Trophoblast cell (in vitro differentiated cells and primary cell): ENCODE results near the gene PARD3B.

Source experiments
- DNase-seq, 2 donors: peaks; one replicate each; pipeline ENCODE4 v3.0.0-alpha.2; 2016
- H2AFZ ChIP-seq: 2 replicates; pipeline ENCODE4 v1.6.1; 2013; ENCODE audit warnings: low read length, moderate library complexity, mild to moderate bottlenecking; ENCODE audit not compliant: insufficient read depth, poor library complexity
- H2AK5ac ChIP-seq: 2 replicates; pipeline ENCODE4 v1.6.1; 2013; ENCODE audit warnings: mild to moderate bottlenecking, low read length
- H2BK120ac ChIP-seq: 2 replicates; pipeline ENCODE4 v1.6.1; 2013; ENCODE audit warnings: low read length, mild to moderate bottlenecking, moderate library complexity; ENCODE audit not compliant: insufficient read depth, poor library complexity
- H2BK12ac ChIP-seq: 2 replicates; pipeline ENCODE4 v1.6.1; 2013; ENCODE audit warnings: mild to moderate bottlenecking, low read length, moderate library complexity
- H2BK5ac ChIP-seq: 2 replicates; pipeline ENCODE4 v1.6.1; 2013; ENCODE audit warnings: low read length, low read depth, moderate library complexity, mild to moderate bottlenecking; ENCODE audit not compliant: poor library complexity
- H3K14ac ChIP-seq: 2 replicates; pipeline ENCODE4 v1.6.1; 2013; ENCODE audit warnings: mild to moderate bottlenecking, low read length
- H3K18ac ChIP-seq: 2 replicates; pipeline ENCODE4 v1.6.1; 2013; ENCODE audit warnings: mild to moderate bottlenecking, low read length
- H3K23ac ChIP-seq: 2 replicates; pipeline ENCODE4 v1.6.1; 2013; ENCODE audit warnings: low read length
- H3K27ac ChIP-seq: 2 replicates; pipeline ENCODE4 v1.5.1; 2013; ENCODE audit warnings: low read depth, mild to moderate bottlenecking, inconsistent platforms, low read length, moderate library complexity
- H3K27me3 ChIP-seq: 2 replicates; pipeline ENCODE4 v1.6.1; 2013; ENCODE audit warnings: inconsistent platforms, mild to moderate bottlenecking, low read length, moderate library complexity; ENCODE audit not compliant: insufficient read depth
- H3K36me3 ChIP-seq, 2 experiments: 1 replicate in 1 of 2; 2 replicates in 1 of 2; pipeline ENCODE4 v1.6.1; 2013; ENCODE audit warnings: low read length in 2 of 2, mild to moderate bottlenecking in 2 of 2, moderate library complexity in 1 of 2; ENCODE audit not compliant: insufficient read depth in 2 of 2, control insufficient read depth in 1 of 2
- H3K4ac ChIP-seq: 2 replicates; pipeline ENCODE4 v1.6.1; 2013; ENCODE audit warnings: low read depth, mild to moderate bottlenecking, low read length, moderate library complexity
- H3K4me1 ChIP-seq, 2 experiments: 1 replicate in 1 of 2; 2 replicates in 1 of 2; pipeline ENCODE4 v1.6.1; 2013; ENCODE audit warnings: low read length in 2 of 2, mild to moderate bottlenecking in 2 of 2, moderate library complexity in 1 of 2; ENCODE audit not compliant: insufficient read depth in 2 of 2, control insufficient read depth in 1 of 2
- H3K4me2 ChIP-seq: 2 replicates; pipeline ENCODE4 v1.6.1; 2013; ENCODE audit warnings: inconsistent platforms, mild to moderate bottlenecking, low read length, moderate library complexity
- H3K4me3 ChIP-seq: 2 replicates; pipeline ENCODE4 v1.5.1; 2013; ENCODE audit warnings: mild to moderate bottlenecking, low read depth, low read length, inconsistent platforms
- H3K79me1 ChIP-seq: one replicate; pipeline ENCODE4 v1.6.1; 2013; ENCODE audit warnings: low read length
- H3K79me2 ChIP-seq: 2 replicates; pipeline ENCODE4 v1.6.1; 2013; ENCODE audit warnings: low read length, mild to moderate bottlenecking; ENCODE audit not compliant: control insufficient read depth, insufficient read depth, poor library complexity
- H3K9ac ChIP-seq: 2 replicates; pipeline ENCODE4 v1.6.1; 2013; ENCODE audit warnings: mild to moderate bottlenecking, low read length
- H3K9me3 ChIP-seq: 2 replicates; pipeline ENCODE4 v1.6.1; 2013; ENCODE audit warnings: low read depth, mild to moderate bottlenecking, control low read depth, inconsistent platforms, low read length; ENCODE audit not compliant: insufficient read depth
- H4K12ac ChIP-seq: 2 replicates; pipeline ENCODE4 v1.6.1; 2013; ENCODE audit warnings: low read depth, mild to moderate bottlenecking, low read length, moderate library complexity
- H4K8ac ChIP-seq: 2 replicates; pipeline ENCODE4 v1.6.1; 2013; ENCODE audit warnings: low read depth, mild to moderate bottlenecking, low read length, moderate library complexity
- H4K91ac ChIP-seq: one replicate; pipeline ENCODE4 v1.6.1; 2013; ENCODE audit warnings: low read depth, mild to moderate bottlenecking, low read length, moderate library complexity
- WGBS: extraction: QIAGEN DNeasy Blood & Tissue Kit; methylation state at CpG from one replicate; pipeline ENCODE4 v1.1.7; 2013; ENCODE audit warnings: missing lambda C conversion rate; ENCODE audit not compliant: insufficient read length, insufficient coverage; ENCODE audit errors: extremely low coverage; 5-methylcytosine and 5-hydroxymethylcytosine counted together

The PARD3B gene

DNA sequence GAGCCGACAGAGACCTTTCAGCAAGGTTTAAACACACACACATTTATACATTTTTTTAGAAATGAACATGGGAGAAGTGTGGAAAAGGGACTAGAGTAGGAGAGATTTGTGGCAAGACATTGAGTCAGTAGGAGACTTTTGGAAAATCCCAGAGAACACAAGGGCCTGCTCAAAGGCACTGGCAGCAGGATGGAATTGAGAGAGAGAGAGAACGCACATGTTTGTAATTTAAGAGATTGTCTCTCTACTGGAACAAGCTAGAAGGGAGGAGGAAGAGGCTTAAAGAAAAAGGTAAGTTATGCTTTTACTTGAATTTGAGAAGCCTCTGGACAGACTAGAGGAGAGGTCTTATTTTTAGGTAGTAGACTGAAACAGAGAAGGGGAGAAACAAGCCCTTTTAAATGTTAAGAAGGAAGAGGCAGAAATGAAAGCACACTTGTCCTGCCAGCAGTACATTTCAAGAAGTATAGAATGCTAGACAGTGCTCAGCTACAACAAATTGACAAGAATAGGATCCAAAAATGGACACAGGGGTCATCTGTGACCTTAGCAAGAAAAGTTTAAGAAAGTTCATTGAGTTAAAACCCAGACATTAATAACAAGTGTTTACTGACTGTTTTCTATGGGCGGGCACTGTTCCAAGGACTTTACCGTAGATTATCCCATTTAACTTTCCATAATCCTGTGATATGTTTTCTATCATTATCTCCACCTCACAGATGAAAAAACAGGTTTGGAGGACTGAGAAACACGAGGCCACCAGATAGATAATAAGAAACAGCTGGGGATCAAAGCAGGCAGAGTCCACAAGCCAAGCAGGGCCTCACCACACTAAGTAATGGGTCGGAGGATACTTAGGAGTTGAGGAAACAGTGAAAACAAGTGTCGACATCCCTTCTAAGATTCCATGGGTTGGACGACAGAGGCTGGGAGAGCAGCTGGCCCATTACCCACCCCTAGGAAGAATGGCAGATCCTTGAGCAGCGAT, 830.5 kb downstream of the PARD3B start:
- H3K9me3 ChIP-seq = no peaks in the 10 kb centered on the region
- no peak overlapping the region for H4K91ac ChIP-seq
- no peak overlapping the region for H3K14ac ChIP-seq
- no peak overlapping the region for H3K27ac ChIP-seq
- no peaks in the 10 kb centered on the region for H3K27me3 ChIP-seq
- DNase-seq = no peak
- H2AK5ac ChIP-seq = no peak overlapping the region
- H3K4ac ChIP-seq = no peak overlapping the region
- H3K18ac ChIP-seq = no peak overlapping the region
- H4K12ac ChIP-seq = no peak overlapping the region
- WGBS = no CpG with 5 or more reads among the region's 9 CpGs
- H3K4me1 ChIP-seq = no peaks in the 10 kb centered on the region
- H3K4me2 ChIP-seq = no peak overlapping the region
- H4K8ac ChIP-seq = no peak overlapping the region
- H2BK5ac ChIP-seq = no peak overlapping the region
- no peaks in the 10 kb centered on the region for H3K79me1 ChIP-seq
- no peak overlapping the region for H2BK120ac ChIP-seq
- H3K23ac ChIP-seq = no peak overlapping the region
- H3K79me2 ChIP-seq = no peaks in the 10 kb centered on the region
- H2AFZ ChIP-seq = no peak overlapping the region
- no peak overlapping the region for H3K4me3 ChIP-seq
- H2BK12ac ChIP-seq = no peak overlapping the region
- no peak overlapping the region for H3K9ac ChIP-seq
- no peaks in the 10 kb centered on the region for H3K36me3 ChIP-seq

DNA sequence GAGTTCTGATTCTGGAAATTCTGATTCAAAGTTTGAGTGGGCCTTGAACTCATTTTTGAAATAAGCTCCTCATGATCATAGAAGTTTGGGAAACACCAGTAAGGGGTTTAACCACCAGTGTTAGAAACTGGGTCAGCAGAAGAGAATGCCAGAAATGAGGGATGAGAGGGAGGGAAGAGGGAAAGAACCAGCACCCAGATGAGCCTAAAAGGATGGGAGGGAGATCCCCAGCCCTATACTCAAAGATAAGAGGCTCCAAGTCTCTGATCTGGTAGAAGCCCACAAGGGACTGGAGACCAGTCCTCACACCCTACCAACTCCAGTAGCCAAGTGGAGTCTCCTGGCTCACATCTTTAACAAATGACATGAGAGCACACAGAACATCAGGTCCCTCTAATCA, 832.0 kb downstream of the PARD3B start:
- Histone ChIP-seq H3K23ac (no peak overlapping the region), H2AFZ (no peak overlapping the region), H3K9me3 (no peaks in the 10 kb centered on the region), H4K12ac (no peak overlapping the region), H3K36me3 (no peaks in the 10 kb centered on the region), H3K27me3 (no peaks in the 10 kb centered on the region), H3K79me2 (no peaks in the 10 kb centered on the region), H3K27ac (no peak overlapping the region), H3K79me1 (no peaks in the 10 kb centered on the region), H2BK12ac (no peak overlapping the region), H3K9ac (no peak overlapping the region), H2BK120ac (no peak overlapping the region), H2AK5ac (no peak overlapping the region), H3K14ac (no peak overlapping the region), H3K4me2 (no peak overlapping the region), H3K4ac (no peak overlapping the region), H3K18ac (no peak overlapping the region), H3K4me3 (no peak overlapping the region), H2BK5ac (no peak overlapping the region), H4K91ac (no peak overlapping the region), H4K8ac (no peak overlapping the region), H3K4me1 (no peaks in the 10 kb centered on the region)
- no peak for DNase-seq

DNA sequence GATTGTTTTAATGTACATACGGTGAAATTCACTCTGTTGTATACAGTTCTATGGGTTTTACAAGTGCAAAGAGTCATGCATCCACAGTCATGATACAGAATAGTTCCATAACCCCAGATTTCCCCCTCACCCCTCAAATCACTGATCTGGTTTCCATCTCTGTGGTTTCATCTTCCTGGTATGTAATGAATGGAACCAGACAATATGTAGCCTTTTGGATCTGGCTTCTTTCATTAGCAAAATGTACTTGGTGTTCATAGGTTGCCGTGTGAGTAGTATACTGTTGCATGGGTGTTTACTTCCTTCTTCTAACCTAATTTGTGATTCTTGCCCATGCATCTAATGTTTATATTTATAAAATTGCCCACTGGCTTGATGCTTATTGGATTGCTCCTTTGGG, 838.3 kb downstream of the PARD3B start:
- Histone ChIP-seq H3K27me3 (no peaks in the 10 kb centered on the region), H3K79me2 (no peaks in the 10 kb centered on the region), H3K9me3 (no peaks in the 10 kb centered on the region), H3K4ac (no peak overlapping the region), H4K12ac (no peak overlapping the region), H4K8ac (no peak overlapping the region), H3K18ac (no peak overlapping the region), H2BK5ac (no peak overlapping the region), H3K9ac (no peak overlapping the region), H3K4me1 (no peaks in the 10 kb centered on the region), H3K4me2 (no peak overlapping the region), H2AFZ (no peak overlapping the region), H3K27ac (no peak overlapping the region), H3K36me3 (no peaks in the 10 kb centered on the region), H2AK5ac (no peak overlapping the region), H3K14ac (no peak overlapping the region), H3K4me3 (no peak overlapping the region), H2BK12ac (no peak overlapping the region), H2BK120ac (no peak overlapping the region), H3K79me1 (no peaks in the 10 kb centered on the region), H4K91ac (no peak overlapping the region), H3K23ac (no peak overlapping the region)
- no peak for DNase-seq
- no CpG with 5 or more reads among the region's 2 CpGs for WGBS

DNA sequence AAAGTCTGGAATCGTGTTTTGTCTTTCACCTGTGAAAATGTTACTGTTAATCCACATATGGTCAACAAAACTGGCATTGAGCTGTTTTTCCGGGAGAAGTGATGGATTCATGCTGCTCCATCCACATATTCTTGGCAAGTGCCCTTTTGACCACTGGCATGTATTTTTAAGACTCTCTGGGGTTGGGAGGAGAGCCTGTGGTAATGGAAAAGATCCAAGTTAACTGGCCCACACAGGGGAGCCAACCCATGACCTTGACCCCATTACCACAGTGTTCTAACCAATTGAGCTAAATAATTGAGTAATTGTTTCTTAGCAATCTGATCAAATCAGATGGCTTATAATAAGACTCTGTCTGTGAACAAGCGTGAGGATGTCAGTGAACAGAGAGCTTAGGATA, 840.8 kb downstream of the PARD3B start:
- no peak overlapping the region for H3K4me3 ChIP-seq
- no peak overlapping the region for H3K4ac ChIP-seq
- H3K79me2 ChIP-seq = no peaks in the 10 kb centered on the region
- no peak overlapping the region for H3K18ac ChIP-seq
- no peak overlapping the region for H4K91ac ChIP-seq
- H3K27me3 ChIP-seq = no peaks in the 10 kb centered on the region
- H3K9ac ChIP-seq = no peak overlapping the region
- H3K4me2 ChIP-seq = no peak overlapping the region
- no peaks in the 10 kb centered on the region for H3K4me1 ChIP-seq
- H2BK5ac ChIP-seq = no peak overlapping the region
- no peaks in the 10 kb centered on the region for H3K36me3 ChIP-seq
- no peak overlapping the region for H3K27ac ChIP-seq
- no peak overlapping the region for H3K14ac ChIP-seq
- H2BK12ac ChIP-seq = no peak overlapping the region
- no peaks in the 10 kb centered on the region for H3K9me3 ChIP-seq
- H2AK5ac ChIP-seq = no peak overlapping the region
- WGBS = no CpG with 5 or more reads among the region's 3 CpGs
- no peaks in the 10 kb centered on the region for H3K79me1 ChIP-seq
- no peak for DNase-seq
- H2BK120ac ChIP-seq = no peak overlapping the region
- no peak overlapping the region for H2AFZ ChIP-seq
- H4K8ac ChIP-seq = no peak overlapping the region
- no peak overlapping the region for H4K12ac ChIP-seq
- no peak overlapping the region for H3K23ac ChIP-seq
